Hepatocyte (in vitro differentiated cells): Measurements from ENCODE around the gene ZNF326. TPM values are rescaled to one million over a fixed set of nuclear protein-coding genes. Genes with fewer than 3 reads are reported as not detected.

ENCODE experiments used
- DNase-seq: peaks from one replicate; pipeline ENCODE4 v3.0.0-alpha.2; 2016; ENCODE audit warnings: low spot score
- H2AFZ ChIP-seq: fragments of 200-600 bp; sonication (generic); 2 replicates; pipeline ENCODE4 v1.6.0; 2016; ENCODE audit warnings: antibody characterized with exemption, mild to moderate bottlenecking
- H3K27ac ChIP-seq: fragments of 200-600 bp; sonication (generic); 2 replicates; pipeline ENCODE4 v1.5.1; 2016; ENCODE audit warnings: mild to moderate bottlenecking
- H3K27me3 ChIP-seq: fragments of 200-600 bp; sonication (generic); 2 replicates; pipeline ENCODE4 v1.6.1; 2016
- H3K36me3 ChIP-seq: fragments of 200-600 bp; sonication (generic); replicated peaks from 2 replicates; pipeline ENCODE4 v1.5.1; 2016; ENCODE audit warnings: low read depth; ENCODE audit not compliant: insufficient read depth
- H3K4me1 ChIP-seq: fragments of 200-600 bp; sonication (generic); 2 replicates; pipeline ENCODE4 v1.5.1; 2016; ENCODE audit warnings: mild to moderate bottlenecking, moderate library complexity; ENCODE audit not compliant: insufficient read depth
- H3K4me2 ChIP-seq: fragments of 200-600 bp; sonication (generic); 2 replicates; pipeline ENCODE4 v1.6.0; 2016
- H3K4me3 ChIP-seq: fragments of 200-600 bp; sonication (generic); 2 replicates; pipeline ENCODE4 v1.5.1; 2016; ENCODE audit warnings: mild to moderate bottlenecking
- H3K79me2 ChIP-seq: fragments of 200-600 bp; sonication (generic); 2 replicates; pipeline ENCODE4 v1.6.0; 2017; ENCODE audit warnings: mild to moderate bottlenecking
- H3K9me2 ChIP-seq: fragments of 200-600 bp; sonication (generic); replicated peaks from 2 replicates; pipeline ENCODE4 v1.6.0; 2017; ENCODE audit warnings: mild to moderate bottlenecking; ENCODE audit not compliant: insufficient read depth
- H3K9me3 ChIP-seq: fragments of 200-600 bp; sonication (generic); 2 replicates; pipeline ENCODE4 v1.5.1; 2016; ENCODE audit warnings: low read depth, mild to moderate bottlenecking
- H4K20me1 ChIP-seq: fragments of 200-600 bp; sonication (generic); 2 replicates; pipeline ENCODE4 v1.6.0; 2016; ENCODE audit warnings: mild to moderate bottlenecking; ENCODE audit not compliant: insufficient read depth, poor library complexity, severe bottlenecking
- EZH2 ChIP-seq: fragments of 200-600 bp; sonication (generic); IDR thresholded peaks from 2 replicates; pipeline ENCODE4 v1.6.1; 2016; ENCODE audit warnings: antibody characterized with exemption, mild to moderate bottlenecking, borderline replicate concordance
- EZH2phosphoT487 ChIP-seq: fragments of 200-600 bp; sonication (generic); IDR thresholded peaks from one replicate; pipeline ENCODE4 v1.6.1; 2018; ENCODE audit warnings: antibody characterized with exemption, mild to moderate bottlenecking, low read depth, moderate library complexity; ENCODE audit not compliant: unreplicated experiment, severe bottlenecking
- WGBS: methylation state at CpG from one replicate; pipeline ENCODE4 v1.1.6; 2016; ENCODE audit warnings: low lambda C conversion rate; ENCODE audit errors: missing lambda C conversion rate; 5-methylcytosine and 5-hydroxymethylcytosine counted together
- polyA plus RNA-seq: library from polyadenylated mRNA; unstranded; fragments of >200 nt; fragmentation: Nextera tagmentation; extraction: Ambion mirVana; gene quantifications from 2 replicates; pipeline ENCODE4 v1.2.1, GENCODE V29; 2016
- total RNA-seq: library from RNA; depleted of rRNA; stranded (reverse); fragments of >200 nt; gene quantifications from 2 replicates; pipeline ENCODE4 v1.2.3, GENCODE V29; 2014
- TF ChIP-seq, protein P1 (sequence below): fragments of 200-600 bp; sonication (generic); IDR thresholded peaks from 2 replicates; pipeline ENCODE4 v1.5.1; 2016; ENCODE audit warnings: antibody characterized with exemption, mild to moderate bottlenecking; ENCODE audit not compliant: poor library complexity

The ZNF326 gene
- total and polyA plus RNA-seq, 2 experiments from 2014 or later = 16.1 to 25.7 TPM

DNA sequence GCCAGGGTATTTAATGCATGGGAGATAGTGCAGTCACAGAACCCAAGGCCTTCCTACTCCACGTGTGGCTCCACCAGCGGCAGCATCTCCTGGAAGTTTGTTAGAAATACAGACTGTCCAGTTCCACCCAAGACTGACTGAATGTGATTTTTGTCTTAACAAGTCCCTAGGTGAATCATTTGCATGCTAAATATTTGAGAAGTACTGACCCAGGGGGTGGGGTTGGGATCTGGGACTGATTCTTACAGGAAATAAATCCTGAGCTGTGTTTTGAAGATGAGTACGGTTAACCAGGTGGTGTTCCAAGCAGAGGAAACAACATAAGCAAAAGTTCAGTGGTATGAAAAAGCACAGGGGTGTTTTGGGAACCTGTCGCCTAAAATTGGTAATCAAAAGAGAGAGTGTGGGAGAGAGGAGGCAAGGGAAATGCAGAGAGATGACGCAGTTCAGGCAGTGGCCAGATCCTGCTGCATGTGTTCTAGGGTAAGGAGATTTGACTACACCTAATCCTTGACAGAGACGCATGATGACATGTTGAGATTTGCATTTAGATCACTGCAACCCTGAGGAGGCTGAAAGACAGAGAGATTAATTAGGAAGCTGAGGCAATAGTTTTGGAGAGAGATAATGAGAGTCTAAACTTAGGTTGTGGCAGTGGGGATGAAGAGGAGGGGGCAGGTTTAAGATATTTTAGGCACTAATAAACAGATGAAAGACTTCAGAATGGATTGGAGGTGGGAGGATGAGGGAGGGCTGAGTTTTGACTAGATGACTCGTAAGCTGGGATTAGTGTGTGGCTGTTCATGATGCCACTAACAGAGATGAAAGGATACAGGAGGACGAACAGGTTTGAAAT lies 3.7 kb upstream of the ZNF326 start:
- no peak overlapping the region for H3K4me2 ChIP-seq

DNA sequence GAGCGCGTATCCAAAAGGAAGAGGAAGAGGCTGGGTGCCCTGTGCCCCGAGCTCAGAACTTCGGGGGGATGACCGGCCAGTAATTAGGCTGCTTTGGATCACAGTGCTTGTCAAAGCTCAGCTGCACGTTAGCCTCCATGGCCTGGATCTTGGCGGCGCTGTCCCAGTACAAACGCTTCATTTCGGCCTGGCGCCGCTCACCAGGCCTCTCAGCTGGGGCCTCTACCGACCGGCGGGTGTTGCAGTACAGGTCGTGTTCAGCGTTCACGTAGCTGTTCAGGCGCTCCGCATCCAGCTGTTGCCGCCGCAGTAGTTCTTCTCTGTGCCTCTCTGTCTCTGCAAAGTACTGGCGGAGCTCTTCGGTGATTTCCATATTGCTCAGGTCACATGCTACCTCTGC lies 1.4 kb upstream of the ZNF326 start:
- peaks cover 33% of the 10 kb centered on the region for H3K79me2 ChIP-seq
- H2AFZ ChIP-seq = no peak overlapping the region
- 98% methylated on average over 24 of the region's 24 CpGs for WGBS

More for the DNA sequence above, 3.7 kb upstream of the ZNF326 start:
- Histone ChIP-seq H3K4me1 (peaks cover 10% of the 10 kb centered on the region), H3K27ac (peak overlapping the region; percentile 71), H4K20me1 (peaks cover 5% of the 10 kb centered on the region), H3K9me3 (no peaks in the 10 kb centered on the region), H3K36me3 (no peaks in the 10 kb centered on the region), H3K79me2 (peaks cover 10% of the 10 kb centered on the region), H2AFZ (no peak overlapping the region), H3K4me3 (no peak overlapping the region), H3K27me3 (no peaks in the 10 kb centered on the region), H3K9me2 (no peaks in the 10 kb centered on the region)
- 66% methylated on average over 8 of the region's 8 CpGs for WGBS
- DNase-seq = no peak
- TF ChIP-seq EZH2 (no peak), EZH2phosphoT487 (no peak)
- TF ChIP-seq, protein P1, sequence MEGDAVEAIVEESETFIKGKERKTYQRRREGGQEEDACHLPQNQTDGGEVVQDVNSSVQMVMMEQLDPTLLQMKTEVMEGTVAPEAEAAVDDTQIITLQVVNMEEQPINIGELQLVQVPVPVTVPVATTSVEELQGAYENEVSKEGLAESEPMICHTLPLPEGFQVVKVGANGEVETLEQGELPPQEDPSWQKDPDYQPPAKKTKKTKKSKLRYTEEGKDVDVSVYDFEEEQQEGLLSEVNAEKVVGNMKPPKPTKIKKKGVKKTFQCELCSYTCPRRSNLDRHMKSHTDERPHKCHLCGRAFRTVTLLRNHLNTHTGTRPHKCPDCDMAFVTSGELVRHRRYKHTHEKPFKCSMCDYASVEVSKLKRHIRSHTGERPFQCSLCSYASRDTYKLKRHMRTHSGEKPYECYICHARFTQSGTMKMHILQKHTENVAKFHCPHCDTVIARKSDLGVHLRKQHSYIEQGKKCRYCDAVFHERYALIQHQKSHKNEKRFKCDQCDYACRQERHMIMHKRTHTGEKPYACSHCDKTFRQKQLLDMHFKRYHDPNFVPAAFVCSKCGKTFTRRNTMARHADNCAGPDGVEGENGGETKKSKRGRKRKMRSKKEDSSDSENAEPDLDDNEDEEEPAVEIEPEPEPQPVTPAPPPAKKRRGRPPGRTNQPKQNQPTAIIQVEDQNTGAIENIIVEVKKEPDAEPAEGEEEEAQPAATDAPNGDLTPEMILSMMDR = no peak

DNA sequence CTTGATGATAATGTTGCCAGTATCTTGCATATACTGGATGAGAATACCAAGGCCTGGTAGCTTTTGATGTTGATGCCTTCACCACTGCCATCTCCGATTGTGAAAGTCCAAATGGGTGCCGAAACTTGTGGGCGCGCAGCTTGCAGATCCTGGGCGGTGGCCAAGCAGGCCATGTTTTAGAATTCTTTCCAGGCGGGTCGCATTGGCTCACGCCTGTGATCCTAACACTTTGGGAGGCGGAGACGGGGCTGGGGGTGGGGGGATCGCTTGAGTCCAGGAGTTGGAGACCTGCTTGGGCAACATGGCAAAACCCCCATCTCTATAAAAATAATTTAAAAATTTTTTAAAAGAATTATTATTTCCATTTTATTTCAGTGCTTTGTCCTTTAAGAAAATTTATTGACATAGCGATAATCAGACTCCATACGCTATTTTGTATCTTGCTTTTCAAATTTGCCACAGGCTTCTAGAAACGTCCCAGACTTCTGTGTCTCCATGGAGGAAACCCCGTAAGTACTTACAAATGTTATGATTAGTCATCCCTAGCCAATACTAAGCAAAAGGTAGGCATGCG lies 592 bp upstream of the ZNF326 start:
- H3K9me3 ChIP-seq = no peaks in the 10 kb centered on the region
- peak overlapping the region; percentile 17 for H2AFZ ChIP-seq
- DNase-seq = no peak
- peaks cover 41% of the 10 kb centered on the region for H3K79me2 ChIP-seq
- peaks cover 33% of the 10 kb centered on the region for H3K4me1 ChIP-seq
- H3K27me3 ChIP-seq = no peaks in the 10 kb centered on the region
- no peaks in the 10 kb centered on the region for H3K36me3 ChIP-seq
- peak overlapping the region; percentile 65 for H3K4me2 ChIP-seq
- 75% methylated on average over 16 of the region's 16 CpGs for WGBS
- H3K27ac ChIP-seq = peak overlapping the region; percentile 99
- TF ChIP-seq, protein P1 = no peak
- no peak for TF ChIP-seq EZH2phosphoT487
- TF ChIP-seq EZH2 = no peak
- H3K4me3 ChIP-seq = peak overlapping the region; percentile 1
- no peaks in the 10 kb centered on the region for H3K9me2 ChIP-seq
- peaks cover 36% of the 10 kb centered on the region for H4K20me1 ChIP-seq

More for the DNA sequence above, 1.4 kb upstream of the ZNF326 start:
- Histone ChIP-seq H4K20me1 (peaks cover 28% of the 10 kb centered on the region), H3K36me3 (no peaks in the 10 kb centered on the region), H3K4me2 (no peak overlapping the region), H3K27me3 (no peaks in the 10 kb centered on the region), H3K4me3 (no peak overlapping the region), H3K9me2 (no peaks in the 10 kb centered on the region), H3K9me3 (no peaks in the 10 kb centered on the region), H3K4me1 (peaks cover 26% of the 10 kb centered on the region), H3K27ac (no peak overlapping the region)
- DNase-seq = no peak
- TF ChIP-seq, protein P1 = no peak
- TF ChIP-seq EZH2 (no peak), EZH2phosphoT487 (no peak)
